Adrenal gland (tissue), 12 donors: ENCODE data around the gene ALG1. TPM values are rescaled to one million over a fixed set of nuclear protein-coding genes. Genes with fewer than 3 reads are reported as not detected.
A peak's percentile ranks its signal among the peaks of the same experiment; 100 is the strongest.

Experiments used
- DNase-seq, 7 donors: peaks; one replicate each; pipeline ENCODE4 v3.0.0-alpha.2; 2019 to 2020
- H3K27ac ChIP-seq, 5 donors: fragments of 200-600 bp; sonication (generic) in 4 of 5; 1 replicate in 3 of 5; 2 replicates in 2 of 5; pipeline versions ENCODE4 v1.5.1 to v1.8.0; 2016 to 2020; ENCODE audit warnings: mild to moderate bottlenecking in 1 of 5
- H3K27me3 ChIP-seq: fragments of 200-600 bp; 2 replicates; pipeline ENCODE4 v1.8.0; 2021
- H3K36me3 ChIP-seq, 2 donors: fragments of 200-600 bp; replicated peaks in 1 of 2; 1 replicate in 1 of 2; 2 replicates in 1 of 2; pipeline versions ENCODE4 v1.5.1 to v1.8.0; 2018 to 2022
- H3K4me1 ChIP-seq, 2 donors: fragments of 200-600 bp; replicated peaks in 1 of 2; 1 replicate in 1 of 2; 2 replicates in 1 of 2; pipeline versions ENCODE4 v1.5.1 to v1.8.0; 2018 to 2021
- H3K4me3 ChIP-seq, 4 donors: fragments of 200-600 bp; sonication (generic) in 3 of 4; one replicate each; pipeline ENCODE4 v1.5.1; 2016 to 2018
- H3K9me3 ChIP-seq, 3 donors: fragments of 200-600 bp; sonication (generic) in 1 of 3; replicated peaks in 1 of 3; 1 replicate in 2 of 3; 2 replicates in 1 of 3; pipeline versions ENCODE4 v1.5.1 to v1.8.0; 2016 to 2021
- POLR2A ChIP-seq, 2 donors: fragments of 450-650 bp; IDR thresholded peaks; one replicate each; pipeline ENCODE4 v1.6.1; 2017; ENCODE audit warnings: antibody characterized with exemption in 2 of 2, mild to moderate bottlenecking in 2 of 2, moderate library complexity in 1 of 2
- WGBS, 4 donors: extraction: QIAGEN DNeasy Blood & Tissue Kit in 2 of 4; methylation state at CpG; one replicate each; pipeline versions ENCODE4 v1.1.5 to v1.1.7; 2013 to 2017; 5-methylcytosine and 5-hydroxymethylcytosine counted together
- intact Hi-C, 2 donors: fragments of 100-400 bp; cut with DNase I; formaldehyde crosslinking; loops; one replicate each; pipeline versions ENCODE4 v1.14.1 to v1.15.0; 2022 to 2023
- polyA plus RNA-seq, 3 donors: library from polyadenylated mRNA; stranded (reverse); fragments of 200-250 nt in 2 of 3; fragments of 350-450 nt in 1 of 3; fragmentation: Illumina TruSeq in 1 of 3; extraction: RNeasy Lipid Tissue Mini Kit (QIAGEN cat#74804) in 1 of 3; gene quantifications; one replicate each; pipeline ENCODE4 v1.2.3, GENCODE V29; 2013 to 2014
- total RNA-seq, 9 donors: library from RNA; depleted of rRNA in 4 of 9; stranded (reverse); fragments of >200 nt in 4 of 9; fragments of 120-200 nt in 1 of 9; fragmentation: NEBNext Ultra II Directional in 1 of 9; extraction: Animal tissue kit (Norgen Biotek cat#: 25700) in 1 of 9; gene quantifications; one replicate each; pipeline versions ENCODE4 v1.1.0 to v1.2.4, GENCODE V29; 2013 to 2023
- TF ChIP-seq, protein P1 (sequence below), 6 experiments: fragments of 450-650 bp in 4 of 6; fragments of 200-600 bp in 2 of 6; sonication (generic) in 1 of 6; IDR thresholded peaks; 1 replicate in 5 of 6; 2 replicates in 1 of 6; pipeline versions ENCODE4 v1.5.1 to v1.8.0; 2016 to 2021; ENCODE audit warnings: antibody characterized with exemption in 6 of 6, mild to moderate bottlenecking in 2 of 6, moderate library complexity in 1 of 6
- donor health status: healthy with polysubstance abuse.
- donor health status: Bipolar disorder and iron deficiency.
- donor health status: DM: yes; HTN: yes; CAD: no.
- donor health status: DM: no; HTN: no; CAD: no.
- donor health status: DM: no; HTN: no; CAD: no.
- donor health status: DM: yes; HTN: yes; CAD: no.

ALG1 gene
- total and polyA plus RNA-seq, 12 donors = 19.2 to 207 (median 41.3) TPM

GRCh38 chr16:5036228-5037156 lies 35.2 kb upstream of the ALG1 start:
- TF ChIP-seq, protein P1, sequence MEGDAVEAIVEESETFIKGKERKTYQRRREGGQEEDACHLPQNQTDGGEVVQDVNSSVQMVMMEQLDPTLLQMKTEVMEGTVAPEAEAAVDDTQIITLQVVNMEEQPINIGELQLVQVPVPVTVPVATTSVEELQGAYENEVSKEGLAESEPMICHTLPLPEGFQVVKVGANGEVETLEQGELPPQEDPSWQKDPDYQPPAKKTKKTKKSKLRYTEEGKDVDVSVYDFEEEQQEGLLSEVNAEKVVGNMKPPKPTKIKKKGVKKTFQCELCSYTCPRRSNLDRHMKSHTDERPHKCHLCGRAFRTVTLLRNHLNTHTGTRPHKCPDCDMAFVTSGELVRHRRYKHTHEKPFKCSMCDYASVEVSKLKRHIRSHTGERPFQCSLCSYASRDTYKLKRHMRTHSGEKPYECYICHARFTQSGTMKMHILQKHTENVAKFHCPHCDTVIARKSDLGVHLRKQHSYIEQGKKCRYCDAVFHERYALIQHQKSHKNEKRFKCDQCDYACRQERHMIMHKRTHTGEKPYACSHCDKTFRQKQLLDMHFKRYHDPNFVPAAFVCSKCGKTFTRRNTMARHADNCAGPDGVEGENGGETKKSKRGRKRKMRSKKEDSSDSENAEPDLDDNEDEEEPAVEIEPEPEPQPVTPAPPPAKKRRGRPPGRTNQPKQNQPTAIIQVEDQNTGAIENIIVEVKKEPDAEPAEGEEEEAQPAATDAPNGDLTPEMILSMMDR (IDR thresholded peaks at IDR 0.05) = no peak
- TF ChIP-seq POLR2A (IDR thresholded peaks at IDR 0.05) = no peak
- no peaks in the 10 kb centered on the region for H3K27me3 ChIP-seq
- no peaks in the 10 kb centered on the region for H3K9me3 ChIP-seq
- H3K27ac ChIP-seq = no peak overlapping the region
- no peak overlapping the region for H3K4me3 ChIP-seq
- peaks cover 0 to 16% of the 10 kb centered on the region in 2 donors for H3K4me1 ChIP-seq
- H3K36me3 ChIP-seq = no peaks in the 10 kb centered on the region
- DNase-seq = no peak
- 63 to 68% (median 65%) methylated on average over 12 of the region's 12 CpGs for WGBS, 4 donors
- intact Hi-C loops = no loop called here

- Histone ChIP-seq H3K4me3 (no peak overlapping the region), H3K27me3 (no peaks in the 10 kb centered on the region), H3K4me1 (no peaks in the 10 kb centered on the region), H3K9me3 (no peaks in the 10 kb centered on the region), H3K27ac (no peak overlapping the region), H3K36me3 (no peaks in the 10 kb centered on the region)
- intact Hi-C loops = no loop called here
- WGBS, 4 donors = 83 to 89% (median 85%) methylated on average over 7 of the region's 7 CpGs
- DNase-seq = no peak
- no peak for TF ChIP-seq POLR2A (IDR thresholded peaks at IDR 0.05)
- TF ChIP-seq, protein P1 (IDR thresholded peaks at IDR 0.05) = no peak
Measured at GRCh38 chr16:5040451-5040850, 31.2 kb upstream of the ALG1 start.

DNA sequence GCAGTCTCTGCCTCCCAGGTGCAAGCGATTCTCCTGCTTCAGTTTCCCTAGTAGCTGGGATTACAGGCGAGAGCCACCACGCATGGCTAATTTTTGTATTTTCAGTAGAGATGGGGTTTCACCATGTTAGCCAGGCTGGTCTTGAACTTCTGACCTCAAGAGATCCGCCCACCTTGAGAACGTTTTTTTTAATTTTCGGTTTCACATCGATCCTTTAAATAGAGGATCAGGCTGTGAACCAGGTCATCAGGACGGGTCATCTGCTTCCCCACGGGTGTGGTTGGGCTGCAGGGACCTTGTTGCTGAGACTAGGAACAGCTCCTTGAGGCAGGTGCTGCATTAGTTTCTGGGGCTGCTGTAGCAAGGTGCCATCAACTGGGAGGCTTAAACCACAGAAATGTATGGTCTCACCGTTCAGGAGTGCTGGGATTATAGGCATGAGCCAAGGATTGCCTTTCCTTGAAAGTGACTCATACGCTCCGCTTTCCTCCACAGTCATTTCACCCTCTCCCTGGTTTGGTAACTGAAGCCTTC lies 30.0 kb upstream of the ALG1 start:
- WGBS, 4 donors = 58 to 69% (median 65%) methylated on average over 10 to 12 of the region's 12 CpGs
- intact Hi-C loops = no loop called here

DNA sequence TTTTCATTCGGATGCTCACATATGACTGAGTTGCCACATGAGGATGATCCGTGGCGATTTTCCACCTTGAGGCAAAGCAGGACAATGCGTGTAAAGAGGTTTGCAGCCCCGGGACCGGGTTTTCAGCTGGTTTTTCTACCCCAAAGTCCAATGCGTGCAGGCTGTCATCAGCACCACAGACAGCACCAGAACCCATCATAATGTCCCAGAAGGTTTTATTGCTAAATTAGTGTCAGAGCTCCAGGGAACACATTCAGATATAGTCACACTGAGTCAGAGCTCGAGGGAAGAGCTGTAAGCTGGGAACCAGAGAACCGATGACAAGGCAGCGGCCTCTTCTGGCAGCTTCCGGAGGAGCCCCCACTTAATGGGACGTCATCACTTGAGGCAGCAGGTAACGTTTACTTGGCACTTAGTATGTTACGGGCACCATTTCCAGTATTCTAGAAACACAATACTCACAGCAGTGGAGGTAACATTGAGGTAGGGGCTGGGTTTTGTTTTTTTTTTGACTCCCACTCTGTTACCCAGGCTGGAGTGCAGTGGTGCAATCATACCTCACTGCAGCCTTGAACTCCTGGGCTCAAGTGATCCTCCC lies 29.0 kb upstream of the ALG1 start:
- H3K27ac ChIP-seq = no peak overlapping the region
- no peaks in the 10 kb centered on the region for H3K4me1 ChIP-seq
- no peak overlapping the region for H3K4me3 ChIP-seq
- TF ChIP-seq POLR2A (IDR thresholded peaks at IDR 0.05) = no peak
- TF ChIP-seq, protein P1 (IDR thresholded peaks at IDR 0.05) = no peak
- DNase-seq = no peak
- H3K27me3 ChIP-seq = no peaks in the 10 kb centered on the region
- intact Hi-C loops = no loop called here
- H3K9me3 ChIP-seq = no peaks in the 10 kb centered on the region
- H3K36me3 ChIP-seq = no peaks in the 10 kb centered on the region
- WGBS, 4 donors = 69 to 87% (median 80%) methylated on average over 11 to 14 of the region's 14 CpGs

More for the DNA sequence above, 30.0 kb upstream of the ALG1 start:
- Histone ChIP-seq H3K27me3 (no peaks in the 10 kb centered on the region), H3K4me3 (no peak overlapping the region), H3K9me3 (no peaks in the 10 kb centered on the region), H3K4me1 (no peaks in the 10 kb centered on the region), H3K27ac (no peak overlapping the region), H3K36me3 (no peaks in the 10 kb centered on the region)
- TF ChIP-seq, protein P1 (IDR thresholded peaks at IDR 0.05) = no peak
- TF ChIP-seq POLR2A (IDR thresholded peaks at IDR 0.05) = no peak
- peak in 2 of 7 donors; percentile 16 to 32 for DNase-seq
